Activated CD4-positive, CD25-positive, alpha-beta regulatory T cell treated with anti-CD3 and anti-CD28 coated beads, Interleukin-2, amount 50 U/mL, for 24 hours (primary cell): ENCODE results near the gene RNF8.
"Not testable (repeated sequence)": the region's sequence is repeated elsewhere in the genome, so short reads cannot be mapped to it uniquely, and the experiment has no call there.

Experiments used
- ATAC-seq, 2 donors: fragments of 150-1000 bp; cut with Tn5 transposase; one replicate each; pipeline ENCODE4 v1.10.0; 2021; ENCODE audit warnings: mild to moderate bottlenecking in 1 of 2, moderate library complexity in 1 of 2

RNF8 gene

GRCh38 chr6:37401658-37402057 is 47.9 kb downstream of the RNF8 start:
- not testable (repeated sequence) for ATAC-seq

DNA sequence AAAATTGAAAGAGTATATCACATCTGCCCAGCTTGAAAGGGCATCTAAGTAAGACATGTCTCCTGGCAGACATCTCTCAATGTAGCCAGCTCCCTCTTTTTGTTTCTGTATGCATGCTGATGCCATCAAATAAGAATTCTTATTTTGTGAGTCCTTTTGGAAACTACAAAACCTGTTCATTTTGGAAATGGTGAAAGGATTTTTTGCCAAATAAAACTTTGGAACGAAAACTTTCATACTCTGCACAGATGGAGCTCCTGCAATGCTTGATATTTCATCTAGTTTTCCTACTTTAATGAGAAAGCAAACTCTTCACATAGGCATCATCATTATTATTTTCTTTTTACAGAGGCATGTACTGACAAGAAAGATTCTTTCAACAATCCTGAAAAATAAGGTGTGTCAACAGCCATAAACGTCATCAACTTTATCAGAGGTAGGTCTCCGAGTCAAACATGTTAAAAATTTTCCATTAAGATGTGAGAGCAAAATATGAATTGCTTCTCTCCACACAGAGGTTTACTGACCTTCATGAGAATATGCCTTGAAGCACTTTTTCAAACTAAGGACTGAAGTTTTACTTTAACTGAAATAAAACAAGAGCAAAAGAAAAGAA is 53.1 kb downstream of the RNF8 start:
- no peak for ATAC-seq

GRCh38 chr6:37407948-37408347 is 54.2 kb downstream of the RNF8 start:
- no peak for ATAC-seq

DNA sequence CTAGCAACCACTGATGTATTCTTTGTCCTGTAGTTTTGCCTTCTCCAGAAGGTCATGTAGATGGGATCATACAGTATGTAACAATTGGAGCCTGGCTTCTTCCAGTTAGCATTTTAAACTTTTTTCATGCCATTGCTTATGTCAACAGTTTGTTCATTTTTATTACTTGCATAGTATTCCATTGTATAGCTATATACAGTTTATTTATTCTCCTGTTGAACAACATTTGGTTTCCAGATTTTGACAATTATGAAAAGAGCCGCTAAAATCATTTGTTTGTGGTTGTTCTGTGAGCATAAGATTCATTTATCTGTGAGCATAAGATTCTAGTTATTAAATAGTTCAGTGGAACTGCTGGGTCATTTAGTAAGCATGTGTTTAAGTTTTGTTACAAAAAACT is 55.7 kb downstream of the RNF8 start:
- ATAC-seq, result no peak

DNA sequence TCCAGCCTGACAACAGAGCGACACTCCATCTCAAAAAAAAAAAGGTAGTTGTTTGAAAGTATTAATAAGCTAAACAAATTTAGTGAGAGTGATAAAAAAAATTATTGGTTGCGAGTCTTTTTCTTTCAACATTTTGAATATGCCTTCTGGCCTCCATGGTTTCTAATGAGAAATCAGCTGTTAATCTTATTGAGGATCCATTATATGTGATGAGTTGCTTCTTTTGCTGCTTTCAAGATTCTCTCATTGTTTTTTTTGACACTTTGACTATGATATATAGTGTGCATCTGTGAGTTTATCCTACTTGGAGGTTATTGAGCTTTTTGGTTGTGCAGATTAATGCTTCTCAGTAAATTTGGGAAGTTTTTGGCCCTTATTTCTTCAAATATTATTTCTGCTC is 63.6 kb downstream of the RNF8 start:
- no peak for ATAC-seq

GRCh38 chr6:37418722-37419121 is 64.9 kb downstream of the RNF8 start:
- ATAC-seq, result no peak

GRCh38 chr6:37426058-37426944 is 72.5 kb downstream of the RNF8 start:
- no peak for ATAC-seq

DNA sequence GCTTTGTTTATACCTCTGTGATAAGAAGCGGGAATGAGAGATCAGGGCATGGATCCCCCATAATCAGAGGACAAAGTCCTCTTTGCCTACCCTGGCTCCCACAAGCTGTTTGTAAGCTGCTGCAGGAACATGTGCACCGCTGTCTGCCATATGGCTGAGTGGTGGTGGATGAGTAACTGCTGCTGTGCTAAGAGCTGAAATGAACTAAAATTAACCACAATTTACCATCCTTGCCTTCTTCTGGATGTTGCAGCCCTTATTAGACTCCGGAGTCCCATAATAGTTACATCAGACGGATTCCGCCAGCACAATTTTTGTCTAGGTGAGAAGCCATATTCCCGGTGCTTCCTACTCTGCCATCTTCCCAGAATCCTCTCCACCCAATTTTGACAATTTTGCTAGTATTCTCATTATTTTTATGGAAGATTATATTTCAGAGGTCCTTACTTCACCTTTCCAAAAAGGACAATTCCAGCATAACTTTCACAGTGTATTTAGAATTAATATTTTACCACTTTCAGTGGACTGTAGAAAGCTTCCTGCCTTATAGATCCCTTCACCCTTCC is 73.2 kb downstream of the RNF8 start:
- no peak for ATAC-seq

DNA sequence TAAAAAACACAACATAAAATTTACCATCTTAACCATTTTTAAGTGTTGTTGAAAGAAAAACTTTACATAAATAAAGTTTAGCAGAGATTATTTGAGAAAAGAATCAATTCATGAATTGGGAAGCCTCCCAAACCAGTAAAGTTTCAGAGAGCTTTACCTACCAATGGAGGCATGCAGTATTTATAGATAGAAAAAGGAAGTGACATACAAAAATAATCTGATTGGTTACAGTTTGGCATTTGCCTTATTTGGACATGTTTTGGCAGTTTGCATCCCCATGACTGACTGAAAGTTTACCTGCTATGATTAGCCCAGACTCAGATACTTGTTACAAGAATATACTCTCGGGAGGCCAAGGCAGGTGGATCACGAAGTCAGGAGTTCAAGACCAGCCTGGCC is 75.6 kb downstream of the RNF8 start:
- no peak for ATAC-seq

- no peak for ATAC-seq
These were observed 78.8 kb downstream of the RNF8 start for GRCh38 chr6:37432590-37432915.

DNA sequence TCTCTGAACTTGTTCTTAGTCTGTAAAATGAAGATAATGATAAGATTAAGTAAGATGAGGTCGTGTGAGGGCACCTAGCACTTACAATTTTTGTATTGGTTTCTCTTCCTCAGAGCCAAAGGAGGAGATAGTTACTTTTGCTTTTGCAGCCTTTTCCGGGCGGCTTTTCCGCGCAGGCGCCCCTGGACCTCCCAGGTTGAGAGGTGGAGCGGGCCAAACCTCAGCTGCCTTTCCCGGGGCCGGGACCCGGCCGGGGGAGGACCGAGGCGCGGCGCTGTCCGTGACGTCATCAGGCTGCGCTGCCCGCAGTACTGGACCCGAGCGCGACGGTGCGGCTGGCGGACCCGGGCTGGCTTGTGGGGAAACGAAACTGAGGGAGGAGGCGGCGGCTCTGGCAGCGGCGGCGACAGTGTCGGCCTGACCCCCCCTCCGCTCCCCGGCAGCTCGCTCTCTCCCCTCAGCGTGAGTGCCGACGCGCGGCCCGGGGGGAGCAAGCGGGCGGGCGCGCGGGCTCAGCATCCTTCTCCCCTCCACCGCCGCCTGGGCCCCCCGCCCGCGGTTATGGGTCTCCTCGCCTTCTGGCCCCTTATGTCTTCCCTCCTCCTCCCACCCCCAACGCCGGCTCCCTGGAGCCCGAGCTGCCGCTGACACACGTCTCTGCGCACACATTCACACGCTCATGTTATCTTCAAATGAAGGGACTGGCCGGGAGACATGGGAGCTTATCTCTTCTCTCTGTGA is 79.3 kb downstream of the RNF8 start, which contains the start of gene CMTR1:
TSS of gene CMTR1 (plus strand) at position 306 of the 741 bp plus-strand sequence. CDS start 2,409 bp downstream, outside the sequence.
- peak; percentile 88 to 89 for ATAC-seq

GRCh38 chr6:37433657-37434271 is 80.0 kb downstream of the RNF8 start:
- ATAC-seq, result peak; percentile 44 to 55

DNA sequence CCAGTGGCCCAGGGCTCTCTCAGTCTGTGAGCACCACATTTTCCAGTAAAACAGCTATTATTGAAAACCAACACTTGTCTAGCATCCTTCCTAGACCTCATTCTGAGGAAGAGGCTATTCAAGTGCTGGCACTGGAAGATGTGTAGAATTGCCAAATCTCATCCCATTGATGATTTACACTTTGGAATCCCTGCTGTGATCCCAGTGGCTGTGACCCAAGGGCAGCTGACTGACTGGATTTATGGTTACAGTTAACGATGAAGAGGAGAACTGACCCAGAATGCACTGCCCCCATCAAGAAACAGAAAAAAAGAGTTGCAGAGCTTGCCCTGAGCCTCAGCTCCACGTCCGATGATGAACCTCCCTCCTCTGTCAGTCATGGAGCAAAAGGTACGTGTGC is 81.6 kb downstream of the RNF8 start:
- ATAC-seq, result no peak

DNA sequence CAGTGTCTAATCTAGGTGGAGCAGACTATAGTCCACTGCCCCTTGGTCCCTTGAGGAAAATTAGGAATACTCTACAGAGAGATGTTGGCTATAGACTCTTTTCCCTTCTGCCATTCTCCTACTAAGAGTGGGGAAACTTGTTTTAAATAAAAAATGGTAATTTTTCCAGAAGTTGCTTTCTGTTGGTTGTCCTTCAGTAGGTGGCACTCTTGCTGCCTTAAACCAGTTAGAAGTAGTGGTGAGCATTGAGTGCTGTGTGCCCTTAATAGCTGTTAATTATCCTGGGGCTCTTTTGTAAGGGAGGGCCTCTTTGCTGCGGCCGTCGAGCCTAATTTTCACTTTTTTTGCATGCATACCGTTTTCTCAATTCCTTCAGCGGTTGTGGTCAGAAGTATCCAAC is 82.0 kb downstream of the RNF8 start:
- no peak for ATAC-seq

DNA sequence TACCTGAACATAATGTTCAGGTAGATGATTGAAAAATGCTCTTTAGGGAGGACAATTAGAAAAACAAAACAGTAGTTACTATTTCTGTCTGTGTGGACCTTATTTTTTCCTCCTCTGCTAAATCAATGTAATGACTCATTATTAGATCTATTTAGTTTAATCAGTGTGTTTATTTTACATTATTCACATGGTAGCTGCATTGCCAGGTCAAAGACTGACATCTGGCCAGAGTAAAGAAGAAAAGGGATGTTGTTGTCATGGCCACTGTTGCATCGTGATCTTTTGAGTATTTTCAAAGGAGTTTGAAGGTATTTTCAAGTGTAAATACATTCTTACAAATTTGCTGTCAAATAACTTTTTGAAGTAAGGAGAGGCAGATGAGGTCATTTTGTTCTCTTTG is 85.1 kb downstream of the RNF8 start:
- no peak for ATAC-seq

- no peak for ATAC-seq
These were observed 87.9 kb downstream of the RNF8 start for GRCh38 chr6:37441651-37442050.

- ATAC-seq, result peak; percentile 62 to 63
These were observed 88.8 kb downstream of the RNF8 start for GRCh38 chr6:37442416-37443215.

GRCh38 chr6:37443216-37443542 is 89.4 kb downstream of the RNF8 start:
- ATAC-seq, result not testable (repeated sequence)
